NB4 (cell line): ENCODE measurements around the gene TCOF1.

Source experiments
- MYC ChIP-seq: IDR thresholded peaks from 2 replicates; pipeline ENCODE4 v1.6.1; 2011; ENCODE audit warnings: low read depth, low read length
- POLR2A ChIP-seq: IDR thresholded peaks from 2 replicates; pipeline ENCODE4 v1.6.1; 2011; ENCODE audit warnings: mild to moderate bottlenecking; ENCODE audit not compliant: insufficient read length; ENCODE audit errors: extremely low read depth
- TF ChIP-seq, protein P1 (sequence below): IDR thresholded peaks from one replicate; pipeline ENCODE4 v1.5.1; 2012; ENCODE audit warnings: low read depth, low read length

DNA sequence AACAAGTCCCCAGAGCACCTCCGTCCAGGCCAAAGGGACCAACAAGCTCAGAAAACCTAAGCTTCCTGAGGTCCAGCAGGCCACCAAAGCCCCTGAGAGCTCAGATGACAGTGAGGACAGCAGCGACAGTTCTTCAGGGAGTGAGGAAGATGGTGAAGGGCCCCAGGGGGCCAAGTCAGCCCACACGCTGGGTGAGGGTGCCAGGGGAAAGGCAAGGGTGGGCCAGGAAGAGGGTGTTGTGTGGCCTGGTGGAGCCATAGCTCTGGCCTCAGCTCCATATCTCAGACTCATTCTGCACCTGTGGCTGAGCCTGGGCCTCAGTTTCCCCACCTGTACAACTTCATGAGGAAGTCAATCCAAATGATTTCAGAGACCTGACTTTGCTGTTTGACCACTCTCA is 34.5 kb downstream of the TCOF1 start:
- TF ChIP-seq POLR2A (no peak), MYC (no peak)
- TF ChIP-seq, protein P1, sequence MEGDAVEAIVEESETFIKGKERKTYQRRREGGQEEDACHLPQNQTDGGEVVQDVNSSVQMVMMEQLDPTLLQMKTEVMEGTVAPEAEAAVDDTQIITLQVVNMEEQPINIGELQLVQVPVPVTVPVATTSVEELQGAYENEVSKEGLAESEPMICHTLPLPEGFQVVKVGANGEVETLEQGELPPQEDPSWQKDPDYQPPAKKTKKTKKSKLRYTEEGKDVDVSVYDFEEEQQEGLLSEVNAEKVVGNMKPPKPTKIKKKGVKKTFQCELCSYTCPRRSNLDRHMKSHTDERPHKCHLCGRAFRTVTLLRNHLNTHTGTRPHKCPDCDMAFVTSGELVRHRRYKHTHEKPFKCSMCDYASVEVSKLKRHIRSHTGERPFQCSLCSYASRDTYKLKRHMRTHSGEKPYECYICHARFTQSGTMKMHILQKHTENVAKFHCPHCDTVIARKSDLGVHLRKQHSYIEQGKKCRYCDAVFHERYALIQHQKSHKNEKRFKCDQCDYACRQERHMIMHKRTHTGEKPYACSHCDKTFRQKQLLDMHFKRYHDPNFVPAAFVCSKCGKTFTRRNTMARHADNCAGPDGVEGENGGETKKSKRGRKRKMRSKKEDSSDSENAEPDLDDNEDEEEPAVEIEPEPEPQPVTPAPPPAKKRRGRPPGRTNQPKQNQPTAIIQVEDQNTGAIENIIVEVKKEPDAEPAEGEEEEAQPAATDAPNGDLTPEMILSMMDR = no peak
